ENCODE data around the gene HDGF. TPM values are rescaled to one million over a fixed set of nuclear protein-coding genes. Genes with fewer than 3 reads are reported as not detected.

HDGF gene
- total RNA-seq, 2 donors from 2014 or later = 93.5 to 118 TPM

DNA sequence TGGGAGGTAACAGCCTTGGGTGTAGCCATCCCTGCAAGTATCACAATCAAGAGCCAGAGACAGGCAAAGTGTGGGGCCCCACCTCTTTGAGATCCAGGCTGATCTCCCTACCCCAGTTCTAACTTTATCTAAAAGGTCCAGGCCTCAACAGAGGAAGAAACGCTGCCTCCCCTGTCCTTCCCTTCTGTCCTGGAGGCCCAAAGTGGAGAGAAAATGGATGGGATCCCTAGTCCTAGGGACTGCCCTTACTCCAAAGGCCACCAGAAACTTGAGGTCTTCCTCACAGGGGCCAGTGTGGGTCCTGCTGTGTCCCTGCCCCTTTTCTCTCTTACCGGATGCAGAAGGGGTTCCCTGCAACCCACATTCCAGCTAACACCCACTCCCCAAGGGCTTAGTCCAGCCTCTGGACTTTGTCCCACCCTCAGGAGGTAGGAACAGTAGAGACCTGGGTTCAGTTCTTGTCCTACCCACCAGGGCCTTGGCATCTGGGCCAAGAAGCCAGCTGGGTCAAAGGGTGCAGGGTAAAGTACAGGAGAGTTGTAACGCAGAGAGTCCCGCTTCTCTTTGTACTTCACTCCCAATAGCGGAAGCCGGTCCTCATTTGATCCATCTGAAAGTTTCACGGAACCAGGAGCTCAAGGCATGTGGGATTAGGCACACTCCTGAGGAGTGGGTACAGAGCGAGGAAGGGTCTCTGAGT, 1.9 kb downstream of the HDGF start:
- TF ChIP-seq, protein P1, sequence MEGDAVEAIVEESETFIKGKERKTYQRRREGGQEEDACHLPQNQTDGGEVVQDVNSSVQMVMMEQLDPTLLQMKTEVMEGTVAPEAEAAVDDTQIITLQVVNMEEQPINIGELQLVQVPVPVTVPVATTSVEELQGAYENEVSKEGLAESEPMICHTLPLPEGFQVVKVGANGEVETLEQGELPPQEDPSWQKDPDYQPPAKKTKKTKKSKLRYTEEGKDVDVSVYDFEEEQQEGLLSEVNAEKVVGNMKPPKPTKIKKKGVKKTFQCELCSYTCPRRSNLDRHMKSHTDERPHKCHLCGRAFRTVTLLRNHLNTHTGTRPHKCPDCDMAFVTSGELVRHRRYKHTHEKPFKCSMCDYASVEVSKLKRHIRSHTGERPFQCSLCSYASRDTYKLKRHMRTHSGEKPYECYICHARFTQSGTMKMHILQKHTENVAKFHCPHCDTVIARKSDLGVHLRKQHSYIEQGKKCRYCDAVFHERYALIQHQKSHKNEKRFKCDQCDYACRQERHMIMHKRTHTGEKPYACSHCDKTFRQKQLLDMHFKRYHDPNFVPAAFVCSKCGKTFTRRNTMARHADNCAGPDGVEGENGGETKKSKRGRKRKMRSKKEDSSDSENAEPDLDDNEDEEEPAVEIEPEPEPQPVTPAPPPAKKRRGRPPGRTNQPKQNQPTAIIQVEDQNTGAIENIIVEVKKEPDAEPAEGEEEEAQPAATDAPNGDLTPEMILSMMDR (IDR thresholded peaks at IDR 0.05) = no peak
- peak overlapping the region; percentile 82 for H3K4me3 ChIP-seq
- no peaks in the 10 kb centered on the region for H3K9me3 ChIP-seq
- no peaks in the 10 kb centered on the region for H3K27me3 ChIP-seq (replicated peaks; ENCODE audit: insufficient read depth)
- H3K27ac ChIP-seq = peak overlapping the region; percentile 85 to 94
- peaks cover 7% of the 10 kb centered on the region for H3K36me3 ChIP-seq
- peaks cover 42 to 59% of the 10 kb centered on the region in 2 donors for H3K4me1 ChIP-seq (ENCODE audit: control insufficient read depth in 1 of 2, low read depth in 2 of 2)
- ATAC-seq (ENCODE audit: insufficient number of reproducible peaks, low FRiP score, low read depth) (no peak), DNase-seq (ENCODE audit: low spot score) (no peak)

DNA sequence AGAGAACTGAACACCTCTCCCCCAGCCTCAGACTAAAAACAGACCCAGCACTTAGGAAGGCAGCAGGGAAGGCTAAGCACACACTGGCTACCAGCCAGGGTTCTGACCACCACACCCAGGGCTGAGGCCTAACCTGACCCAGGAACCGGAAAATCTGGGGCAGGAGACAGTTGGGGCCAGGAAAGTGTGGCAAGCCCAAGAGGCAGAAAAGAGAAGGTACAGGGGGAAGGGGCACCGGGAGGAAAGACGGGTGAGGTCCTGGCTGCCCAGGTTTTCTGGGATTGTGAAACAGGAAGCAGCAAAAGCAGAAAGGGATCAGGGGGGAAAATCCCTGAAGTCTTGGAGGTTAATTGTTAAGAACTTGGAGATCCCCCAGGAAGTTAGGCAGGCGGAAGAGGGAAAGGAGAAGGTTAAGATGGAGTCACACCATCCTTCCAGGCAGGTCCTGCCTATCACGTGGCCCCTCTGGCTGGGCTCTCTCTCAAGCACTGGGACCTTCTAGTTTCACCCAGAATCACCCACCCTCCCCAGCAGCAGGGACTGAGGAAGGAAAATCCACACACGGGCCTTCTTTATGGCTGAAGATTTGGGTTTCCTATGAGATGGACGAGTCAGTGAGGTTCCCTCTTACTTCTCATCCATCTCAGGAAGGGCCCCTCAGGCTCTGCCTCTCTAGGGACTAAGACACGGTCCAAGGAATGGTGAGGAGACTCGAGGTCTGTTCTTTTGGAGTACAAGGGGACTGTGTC, 2.6 kb downstream of the HDGF start:
- DNase-seq (ENCODE audit: low spot score) (no peak), ATAC-seq (ENCODE audit: insufficient number of reproducible peaks, low FRiP score, low read depth) (no peak)
- Histone ChIP-seq H3K27ac (peak overlapping the region; percentile 85 to 94), H3K4me1 (ENCODE audit: control insufficient read depth in 1 of 2, low read depth in 2 of 2) (peaks cover 42 to 59% of the 10 kb centered on the region in 2 donors), H3K4me3 (peak overlapping the region; percentile 82), H3K36me3 (peaks cover 7% of the 10 kb centered on the region), H3K27me3 (replicated peaks; ENCODE audit: insufficient read depth) (no peaks in the 10 kb centered on the region), H3K9me3 (no peaks in the 10 kb centered on the region)
- TF ChIP-seq, protein P1 (IDR thresholded peaks at IDR 0.05) = no peak

DNA sequence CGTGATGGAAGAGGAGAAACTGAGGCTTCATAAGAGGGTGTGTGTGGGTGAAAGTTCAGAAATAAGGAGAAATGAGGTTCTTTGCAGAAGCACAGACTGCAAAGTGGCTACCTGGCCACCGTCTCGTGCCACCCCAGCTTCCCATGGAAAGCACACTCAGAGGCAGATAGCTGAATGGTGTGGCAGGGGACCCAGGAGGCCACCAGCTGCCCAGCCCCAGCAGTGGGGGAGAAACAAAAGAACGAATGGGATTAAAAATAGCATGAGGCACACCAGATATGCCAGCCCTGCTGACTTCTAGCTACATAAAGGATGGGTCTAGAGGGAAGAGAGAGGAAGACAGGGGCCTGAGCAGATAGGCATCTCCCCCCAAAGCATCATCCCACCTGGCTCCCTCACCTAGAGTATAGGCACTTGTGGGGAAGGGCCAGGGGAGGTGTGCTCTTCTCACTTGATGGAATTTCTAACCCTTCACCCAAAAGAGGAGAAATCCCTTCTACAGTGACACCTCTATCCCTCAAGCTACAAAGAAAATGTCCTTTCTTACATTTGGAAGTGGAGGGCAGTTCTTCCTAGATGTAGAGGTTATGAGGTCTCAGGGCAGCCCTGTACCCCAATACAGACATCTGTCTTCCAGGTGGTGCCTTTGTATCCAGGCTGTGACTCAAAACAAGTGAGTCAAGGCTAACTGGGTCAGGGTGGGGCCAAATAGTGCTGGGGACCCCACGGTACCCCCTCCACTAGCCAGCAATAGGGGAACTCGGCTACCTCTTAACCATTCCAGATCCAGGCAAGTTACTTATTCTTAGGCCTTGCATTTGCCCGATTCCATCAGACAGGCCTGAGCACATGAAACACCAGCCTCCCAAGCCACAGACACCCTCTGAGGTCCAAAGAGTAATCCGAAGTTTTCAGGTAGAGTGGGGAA, 3.5 kb downstream of the HDGF start:
- DNase-seq (ENCODE audit: low spot score) = no peak
- H3K27ac ChIP-seq = peak overlapping the region; percentile 85 to 94
- peaks cover 13% of the 10 kb centered on the region for H3K36me3 ChIP-seq
- peaks cover 40 to 55% of the 10 kb centered on the region in 2 donors for H3K4me1 ChIP-seq (ENCODE audit: control insufficient read depth in 1 of 2, low read depth in 2 of 2)
- no peaks in the 10 kb centered on the region for H3K27me3 ChIP-seq (replicated peaks; ENCODE audit: insufficient read depth)
- TF ChIP-seq, protein P1 (IDR thresholded peaks at IDR 0.05) = no peak
- no peaks in the 10 kb centered on the region for H3K9me3 ChIP-seq
- no peak for ATAC-seq (ENCODE audit: insufficient number of reproducible peaks, low FRiP score, low read depth)
- H3K4me3 ChIP-seq = peak overlapping the region; percentile 82

DNA sequence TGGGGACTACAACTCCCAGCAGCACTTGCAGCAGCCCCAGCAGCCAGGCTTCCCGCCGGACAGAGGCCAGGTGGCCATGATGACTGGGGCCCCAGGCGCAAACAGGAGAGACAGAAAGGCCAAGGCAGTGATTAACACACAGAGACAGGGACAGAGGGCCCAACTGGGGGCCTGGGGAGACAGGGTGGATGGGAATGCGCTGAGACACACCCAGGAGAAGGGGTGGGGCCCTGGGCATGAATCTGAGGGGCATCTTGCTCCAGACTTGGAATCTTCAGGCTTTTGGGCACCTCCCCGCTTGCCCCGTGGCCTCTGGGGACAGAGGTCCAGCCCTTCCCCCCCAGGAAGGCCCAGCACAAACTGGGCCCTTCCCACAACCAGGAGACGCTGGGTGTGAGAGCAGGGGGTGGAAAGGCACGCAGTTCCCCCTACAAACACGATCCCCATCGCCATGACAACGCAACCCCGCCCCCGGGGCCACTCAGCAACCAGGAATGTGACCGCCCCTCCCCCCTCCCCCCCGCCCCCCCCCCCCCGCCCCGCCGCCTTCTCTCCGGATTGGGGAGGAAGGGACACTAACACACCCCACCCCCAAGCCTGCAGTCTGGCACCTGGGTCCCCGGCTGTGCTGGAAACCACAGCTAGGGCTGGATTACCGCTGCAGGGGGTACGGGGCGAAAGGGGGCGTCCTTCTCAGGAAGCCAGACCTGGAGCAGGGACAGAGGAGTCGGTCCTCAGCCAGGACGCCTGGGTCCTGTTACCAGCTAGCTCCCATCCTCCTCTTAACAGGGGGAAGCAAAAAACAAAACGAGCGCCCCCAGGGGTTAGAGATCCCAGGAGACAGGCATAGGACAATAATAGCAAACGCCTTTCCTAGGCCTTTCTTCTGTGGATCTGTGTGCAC, 4.5 kb downstream of the HDGF start:
- peak overlapping the region; percentile 82 for H3K4me3 ChIP-seq
- DNase-seq (ENCODE audit: low spot score) (peak; percentile 93), ATAC-seq (ENCODE audit: insufficient number of reproducible peaks, low FRiP score, low read depth) (peak; percentile 27)
- peak overlapping the region; percentile 93 to 94 for H3K27ac ChIP-seq
- no peaks in the 10 kb centered on the region for H3K27me3 ChIP-seq (replicated peaks; ENCODE audit: insufficient read depth)
- H3K4me1 ChIP-seq (ENCODE audit: control insufficient read depth in 1 of 2, low read depth in 2 of 2) = peaks cover 35 to 48% of the 10 kb centered on the region in 2 donors
- TF ChIP-seq, protein P1 (IDR thresholded peaks at IDR 0.05) = no peak
- no peaks in the 10 kb centered on the region for H3K9me3 ChIP-seq
- peaks cover 17% of the 10 kb centered on the region for H3K36me3 ChIP-seq
